Measurements from ENCODE around the gene ACACA.

- TF ChIP-seq POLR2A (IDR thresholded peaks at IDR 0.05): no peak
- TF ChIP-seq, protein P1, sequence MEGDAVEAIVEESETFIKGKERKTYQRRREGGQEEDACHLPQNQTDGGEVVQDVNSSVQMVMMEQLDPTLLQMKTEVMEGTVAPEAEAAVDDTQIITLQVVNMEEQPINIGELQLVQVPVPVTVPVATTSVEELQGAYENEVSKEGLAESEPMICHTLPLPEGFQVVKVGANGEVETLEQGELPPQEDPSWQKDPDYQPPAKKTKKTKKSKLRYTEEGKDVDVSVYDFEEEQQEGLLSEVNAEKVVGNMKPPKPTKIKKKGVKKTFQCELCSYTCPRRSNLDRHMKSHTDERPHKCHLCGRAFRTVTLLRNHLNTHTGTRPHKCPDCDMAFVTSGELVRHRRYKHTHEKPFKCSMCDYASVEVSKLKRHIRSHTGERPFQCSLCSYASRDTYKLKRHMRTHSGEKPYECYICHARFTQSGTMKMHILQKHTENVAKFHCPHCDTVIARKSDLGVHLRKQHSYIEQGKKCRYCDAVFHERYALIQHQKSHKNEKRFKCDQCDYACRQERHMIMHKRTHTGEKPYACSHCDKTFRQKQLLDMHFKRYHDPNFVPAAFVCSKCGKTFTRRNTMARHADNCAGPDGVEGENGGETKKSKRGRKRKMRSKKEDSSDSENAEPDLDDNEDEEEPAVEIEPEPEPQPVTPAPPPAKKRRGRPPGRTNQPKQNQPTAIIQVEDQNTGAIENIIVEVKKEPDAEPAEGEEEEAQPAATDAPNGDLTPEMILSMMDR (IDR thresholded peaks at IDR 0.05): no peak
Observed at GRCh38 chr17:37312137-37312923, 94.3 kb downstream of the ACACA start.

Data from uterus (tissue), 2 donors.